ENCODE data around the gene EMP2.

GRCh38 chr16:10554569-10554968, 25.8 kb downstream of the EMP2 start:
- TF ChIP-seq CTCF (IDR thresholded peaks at IDR 0.05; ENCODE audit: insufficient read depth, low read length, poor library complexity, severe bottlenecking), result no peak
- TF ChIP-seq EZH2phosphoT487 (conservative IDR thresholded peaks at IDR 0.05; ENCODE audit: low read length), result no peak

Measured in SU-DHL-6 (cell line).